HG02870 (cell line): Measurements from ENCODE around the gene DUOX2.
"Not testable (repeated sequence)": the region's sequence is repeated elsewhere in the genome, so short reads cannot be mapped to it uniquely, and the experiment has no call there.

Experiments
- ATAC-seq: cut with Tn5 transposase; IDR thresholded peaks from one replicate; pipeline ENCODE4 v1.9.1; 2021; ENCODE audit warnings: mild to moderate bottlenecking, moderate library complexity; ENCODE audit not compliant: unreplicated experiment

DUOX2 gene

DNA sequence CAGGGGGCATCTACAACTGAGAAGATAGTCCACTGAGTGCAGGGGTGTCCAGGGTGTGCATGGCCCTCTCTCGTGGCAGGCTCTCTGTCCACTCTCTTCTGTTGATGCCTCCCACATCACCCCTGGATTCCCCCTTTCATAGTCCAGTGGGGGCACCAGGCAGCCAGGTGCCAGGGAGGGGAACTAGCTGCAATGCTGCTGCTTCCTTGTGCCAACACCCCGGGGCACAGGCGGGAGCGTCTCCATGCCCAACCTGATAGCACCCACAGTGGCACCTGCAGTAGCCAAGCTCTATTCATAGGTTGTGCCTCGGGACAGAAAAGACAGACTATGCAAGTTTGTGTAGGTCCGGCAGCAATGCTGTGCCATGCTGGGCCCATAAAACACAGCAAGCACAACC, 11.7 kb downstream of the DUOX2 start:
- ATAC-seq, result no peak

GRCh38 chr15:45101749-45102148, 12.2 kb downstream of the DUOX2 start:
- no peak for ATAC-seq

- ATAC-seq, result no peak
Observed at GRCh38 chr15:45100884-45101625, 12.9 kb downstream of the DUOX2 start.

GRCh38 chr15:45099549-45100165, 14.3 kb downstream of the DUOX2 start:
- ATAC-seq, result no peak

GRCh38 chr15:45097466-45097865, 16.5 kb downstream of the DUOX2 start:
- no peak for ATAC-seq

- no peak for ATAC-seq
Observed at GRCh38 chr15:45095661-45096060, 18.3 kb downstream of the DUOX2 start.

DNA sequence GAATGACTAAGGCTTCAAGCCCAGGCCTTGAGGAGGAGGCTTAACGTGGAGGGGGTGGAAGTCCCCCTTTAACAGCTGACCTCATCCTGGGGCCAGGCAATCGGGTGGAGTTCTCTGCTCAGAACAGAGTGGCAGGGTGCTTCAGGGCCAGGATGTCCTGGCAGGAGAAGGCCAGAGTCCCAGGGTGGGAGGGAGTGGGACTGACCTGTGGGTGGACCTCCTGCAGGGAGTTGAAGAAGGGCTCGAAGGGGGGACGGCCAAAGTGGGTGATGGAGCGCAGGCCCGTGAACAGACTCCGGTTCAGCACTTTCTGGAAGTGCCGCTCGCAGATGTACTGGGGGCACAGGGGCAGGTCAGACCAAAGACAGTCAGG, 19.6 kb downstream of the DUOX2 start:
- no peak for ATAC-seq

GRCh38 chr15:45093622-45094357, 20.2 kb downstream of the DUOX2 start:
- ATAC-seq, result no peak

- ATAC-seq, result no peak
Observed at GRCh38 chr15:45093013-45093412, 21.0 kb downstream of the DUOX2 start.

DNA sequence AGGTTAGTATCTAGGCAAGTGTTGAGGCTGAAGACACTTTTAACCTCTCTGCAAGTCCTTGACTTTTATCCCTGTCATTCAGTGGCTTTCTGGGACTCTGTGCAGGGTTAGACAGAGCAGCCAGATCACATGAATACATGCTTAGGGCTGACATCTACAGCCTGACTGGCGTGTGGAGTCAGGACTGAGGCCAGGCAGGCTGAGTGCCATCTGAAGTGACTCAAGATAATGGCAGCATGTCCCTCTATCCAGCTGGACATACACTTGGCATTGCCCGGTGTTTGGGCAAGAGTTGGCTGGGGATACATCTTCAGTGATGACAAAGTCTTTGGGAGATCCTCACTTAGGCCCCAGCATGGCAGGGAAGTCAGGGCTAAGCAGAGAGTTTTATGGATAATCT, 22.4 kb downstream of the DUOX2 start:
- no peak for ATAC-seq

- no peak for ATAC-seq
Observed at GRCh38 chr15:45091161-45091560, 22.8 kb downstream of the DUOX2 start.

DNA sequence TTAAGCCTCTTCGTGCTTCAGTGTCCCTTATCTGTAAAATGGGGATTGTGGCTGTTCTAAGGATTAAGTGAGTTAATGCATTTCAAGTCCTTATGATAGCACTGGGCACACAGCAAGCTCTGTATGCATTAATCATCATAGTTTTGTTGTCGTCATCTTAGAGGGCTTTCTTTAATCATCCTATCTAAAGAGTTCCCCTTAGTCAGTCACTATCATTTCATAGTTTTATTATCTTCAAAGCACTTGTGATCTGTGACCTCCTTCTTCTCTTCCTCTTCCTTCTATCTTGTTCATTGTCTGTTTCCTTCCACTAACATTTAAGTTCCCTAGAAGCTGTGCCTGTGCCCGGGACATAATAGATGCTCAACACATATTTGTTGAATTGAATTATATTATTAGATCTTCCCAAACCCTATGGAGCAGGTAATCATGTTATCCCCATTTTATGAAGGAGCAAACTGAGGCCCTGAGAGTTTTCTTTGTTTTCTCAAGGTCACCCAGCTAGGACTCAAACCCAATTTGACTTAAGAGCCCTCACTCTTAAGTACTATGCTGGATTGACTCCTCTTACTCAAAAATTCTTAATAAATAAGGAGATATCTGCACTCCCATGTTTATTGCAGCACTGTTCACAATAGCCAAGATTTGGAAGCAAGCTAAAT, 24.1 kb downstream of the DUOX2 start:
- no peak for ATAC-seq

DNA sequence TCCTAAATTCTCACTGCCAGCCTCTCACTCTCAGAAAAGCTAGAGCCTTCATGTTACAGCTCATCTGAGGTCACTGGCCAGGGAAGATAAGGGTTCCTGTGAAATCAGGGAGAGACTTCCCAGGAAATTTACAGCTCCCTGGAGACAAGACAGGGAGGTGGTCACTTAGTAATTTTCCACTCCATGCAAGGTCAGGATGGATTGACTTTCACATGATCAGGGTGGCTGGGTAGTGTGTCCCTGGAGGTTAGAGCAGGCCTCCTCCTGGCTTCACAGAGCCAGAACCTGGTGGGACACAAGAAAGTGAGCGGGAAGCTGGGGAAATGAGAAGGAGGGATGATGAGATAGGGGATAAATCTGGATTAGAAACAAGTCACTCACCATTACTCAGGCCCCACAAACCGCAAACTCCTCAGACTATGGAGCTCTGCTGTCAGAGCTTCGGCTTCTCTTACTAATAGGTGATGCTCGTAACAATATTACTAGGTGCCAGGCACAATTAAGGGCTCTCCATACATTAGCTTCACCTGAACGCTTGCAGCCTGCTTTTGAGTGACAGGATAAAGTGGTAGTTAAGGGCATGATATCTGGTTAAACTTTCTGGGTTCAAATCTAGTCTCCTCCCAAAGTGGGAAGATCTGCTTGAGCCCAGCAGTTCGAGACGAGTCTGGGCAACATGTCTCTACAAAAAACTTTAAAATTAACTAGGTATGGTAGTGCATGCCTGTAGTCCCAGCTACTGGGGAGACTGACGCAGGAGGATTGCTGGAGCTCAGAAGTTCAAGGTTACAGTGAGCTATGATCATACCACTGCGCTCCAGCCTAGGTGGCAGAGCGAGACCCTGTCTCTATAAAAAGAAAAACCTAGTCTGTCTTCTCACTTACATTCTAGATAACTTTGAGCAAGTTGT, 24.9 kb downstream of the DUOX2 start:
- no peak for ATAC-seq

GRCh38 chr15:45087513-45087912, 26.5 kb downstream of the DUOX2 start:
- ATAC-seq, result no peak

- ATAC-seq, result no peak
Observed at GRCh38 chr15:45084163-45084562, 29.8 kb downstream of the DUOX2 start.

DNA sequence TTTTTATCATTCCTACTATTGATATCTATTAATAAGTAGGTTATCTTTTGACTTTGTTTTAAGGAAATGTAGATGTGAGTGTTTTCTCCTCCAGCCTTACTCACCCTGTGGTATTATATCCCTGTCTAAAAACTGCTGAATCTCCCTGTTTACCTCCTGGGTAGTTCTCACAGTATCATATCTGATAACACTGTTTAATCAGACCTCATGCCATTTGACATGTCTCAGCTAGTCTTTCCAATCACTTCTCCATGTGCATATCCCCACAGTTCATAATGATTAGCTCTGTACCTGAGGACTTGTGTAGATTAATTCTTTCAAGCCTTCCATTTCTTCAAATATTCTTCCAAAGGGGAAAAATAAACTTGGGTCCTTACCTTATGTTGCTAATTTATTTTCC, 30.7 kb downstream of the DUOX2 start:
- ATAC-seq, result no peak

DNA sequence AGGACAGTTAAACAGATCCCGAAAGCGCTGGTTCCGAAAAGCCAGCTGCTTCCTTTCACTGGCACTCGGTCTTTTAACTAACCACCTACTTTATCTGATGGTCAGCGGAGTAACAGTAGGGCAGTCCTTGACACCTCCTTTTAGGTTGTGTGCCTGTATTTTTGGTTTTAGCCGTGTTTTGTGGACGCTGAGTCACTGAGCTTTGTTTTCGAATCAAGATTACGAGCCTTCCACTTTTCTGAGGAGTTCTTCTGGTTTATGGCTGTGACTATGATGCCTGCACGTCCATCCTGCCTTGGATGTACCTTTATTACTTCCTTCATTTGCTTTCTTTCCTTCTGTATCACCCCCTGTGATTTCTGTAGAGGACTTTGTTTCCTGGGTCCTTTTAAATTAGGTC, 31.6 kb downstream of the DUOX2 start:
- ATAC-seq, result not testable (repeated sequence)

DNA sequence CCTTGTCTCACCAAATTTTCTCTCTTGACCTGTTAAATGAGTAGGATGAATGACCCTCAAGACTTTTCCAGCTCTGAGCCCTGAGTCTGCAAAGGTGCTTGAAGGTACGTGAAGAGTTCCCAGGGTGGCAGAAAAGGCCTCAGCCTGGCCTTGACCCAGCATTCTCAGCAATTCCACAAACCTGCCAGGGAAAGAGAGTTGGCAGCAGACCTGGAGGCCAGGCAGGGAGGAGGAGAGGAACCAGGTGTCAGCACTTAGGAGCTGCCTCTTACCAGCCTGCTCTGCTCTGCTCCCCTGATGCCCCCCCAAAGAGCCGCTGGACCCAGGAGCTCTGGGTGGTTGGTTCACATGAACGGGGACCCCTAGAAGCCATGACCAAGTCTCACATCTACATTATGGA, 33.4 kb downstream of the DUOX2 start:
- ATAC-seq, result not testable (repeated sequence)

- not testable (repeated sequence) for ATAC-seq
Observed at GRCh38 chr15:45079628-45080246, 34.2 kb downstream of the DUOX2 start.

DNA sequence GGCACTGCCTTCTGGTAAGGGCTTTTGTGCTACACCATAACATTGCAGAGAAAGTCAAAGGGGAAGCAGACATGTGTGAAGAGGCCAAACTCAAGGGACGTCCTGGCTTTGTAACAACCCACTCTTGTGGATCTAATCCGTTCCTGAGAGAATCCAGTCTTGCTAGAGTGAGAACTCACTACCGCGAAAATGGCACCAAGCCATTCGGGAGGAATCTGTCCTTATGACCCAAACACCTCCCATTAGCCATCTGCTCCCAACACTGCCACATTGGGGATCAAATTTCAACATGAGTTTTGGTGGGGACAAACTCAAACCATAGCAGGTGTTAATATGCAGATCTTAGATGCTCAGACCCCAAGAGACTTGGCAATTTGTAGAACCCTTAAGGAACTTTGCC, 34.8 kb downstream of the DUOX2 start:
- not testable (repeated sequence) for ATAC-seq
